ENCODE data around the gene PTPRK. TPM values are rescaled to one million over a fixed set of nuclear protein-coding genes. Genes with fewer than 3 reads are reported as not detected.

The PTPRK gene
- total and polyA plus RNA-seq, 2 of the 13 experiments (the other 11 are each of a cell fraction or from before 2014, with no cell fraction given), result 43.6 to 98.3 TPM

DNA sequence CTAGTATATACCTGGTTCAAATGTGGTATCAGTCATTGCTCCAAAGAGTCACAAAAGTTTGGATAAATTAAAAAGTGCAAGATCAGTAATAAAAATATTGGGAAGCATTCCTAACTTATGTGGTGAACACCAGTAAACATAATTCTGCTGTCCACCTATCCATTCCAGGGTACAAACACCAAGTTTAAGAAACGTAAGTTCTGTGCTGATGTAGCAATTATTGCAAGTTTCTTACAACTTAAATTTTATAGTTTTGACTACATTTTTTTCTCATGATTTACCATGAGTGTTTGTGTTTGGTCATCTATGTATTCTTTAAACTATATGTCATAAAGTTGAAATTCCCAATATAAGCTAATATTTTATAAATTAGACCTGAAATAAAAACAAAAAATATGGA, 364.6 kb downstream of the PTPRK start (continued):
- TF ChIP-seq FOXA1 (IDR thresholded peaks at IDR 0.05), result no peak
- no peak for TF ChIP-seq FOXA1 (CRISPR knock-in tag; IDR thresholded peaks at IDR 0.05)
- TF ChIP-seq TEAD2 (CRISPR knock-in tag; IDR thresholded peaks at IDR 0.05), result no peak
- TF ChIP-seq MAZ (IDR thresholded peaks at IDR 0.05; ENCODE audit: borderline replicate concordance, low read depth, low read length), result no peak
- TF ChIP-seq MAZ (CRISPR knock-in tag; IDR thresholded peaks at IDR 0.05; ENCODE audit: low read depth), result no peak
- no peak for TF ChIP-seq HCFC1 (IDR thresholded peaks at IDR 0.05; ENCODE audit: low read depth, low read length)
- peak; percentile 57 to 75 for TF ChIP-seq MAFK (conservative IDR thresholded peaks at IDR 0.05 in 1 of 2, IDR thresholded peaks at IDR 0.05 in 1 of 2; ENCODE audit: low read length in 2 of 2)
- no peak for TF ChIP-seq ZNF431 (CRISPR knock-in tag; IDR thresholded peaks at IDR 0.05; ENCODE audit: borderline replicate concordance, low read depth)
- no peak for TF ChIP-seq CENPX (CRISPR knock-in tag; IDR thresholded peaks at IDR 0.05)
- TF ChIP-seq ZNF256 (CRISPR knock-in tag; conservative IDR thresholded peaks at IDR 0.05), result no peak

DNA sequence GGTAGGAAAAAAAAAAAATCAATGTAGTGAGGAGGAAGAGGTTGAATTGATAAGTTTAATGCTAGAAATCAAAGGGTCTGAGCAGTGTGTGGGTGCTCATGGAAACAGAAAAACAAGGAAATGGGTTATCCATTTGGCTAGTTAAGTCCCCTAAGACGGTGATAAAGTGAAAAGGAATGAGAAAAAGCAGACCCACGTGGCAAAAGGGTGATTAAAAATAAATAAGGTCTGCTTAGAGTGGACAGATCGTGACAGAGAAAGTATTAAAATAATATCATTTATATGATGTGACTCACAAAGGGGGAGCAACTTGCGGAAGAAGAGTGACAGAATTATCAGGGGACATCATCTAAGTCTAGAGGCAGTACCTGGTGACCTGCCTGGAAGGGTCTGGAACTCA, 367.8 kb downstream of the PTPRK start:
- DNase-seq (ENCODE audit: low spot score) (no peak), ATAC-seq (no peak), FAIRE-seq (no peak)
- Histone ChIP-seq H3K4me2 (ENCODE audit: low read depth, low read length) (no peak overlapping the region), H3K27ac (ENCODE audit: extremely low read length, insufficient read depth, low read length) (no peak overlapping the region), H3K9ac (ENCODE audit: insufficient read depth, low read depth, low read length) (no peak overlapping the region), H3K4me1 (ENCODE audit: insufficient read depth, low read length) (no peaks in the 10 kb centered on the region), H3K27me3 (ENCODE audit: control insufficient read depth in 1 of 2, insufficient read depth in 2 of 2, low read length in 2 of 2) (no peaks in the 10 kb centered on the region), H3K79me2 (ENCODE audit: insufficient read depth, low read length) (no peaks in the 10 kb centered on the region), H2AFZ (ENCODE audit: low read length) (no peak overlapping the region), H4K20me1 (ENCODE audit: insufficient read depth, low read length) (no peaks in the 10 kb centered on the region), H3K36me3 (replicated peaks in 1 of 2; ENCODE audit: control insufficient read depth in 1 of 2, insufficient read depth in 2 of 2, low read length in 2 of 2) (peaks cover 0 to 4% of the 10 kb centered on the region in 2 experiments; a peak in 1 of 5 replicates), H3K9me3 (ENCODE audit: low read length) (no peaks in the 10 kb centered on the region), H3K4me3 (replicated peaks in 1 of 3; ENCODE audit: insufficient read depth in 1 of 3, low read depth in 2 of 3, low read length in 3 of 3) (no peak overlapping the region)
- TF ChIP-seq ZNF382 (CRISPR knock-in tag; IDR thresholded peaks at IDR 0.05; ENCODE audit: borderline replicate concordance) (no peak), SIN3A (IDR thresholded peaks at IDR 0.05; ENCODE audit: borderline replicate concordance, low read depth, low read length) (no peak), SNAI1 (CRISPR knock-in tag; IDR thresholded peaks at IDR 0.05; ENCODE audit: borderline replicate concordance) (no peak)
- in situ Hi-C loops (cut with HindIII; ENCODE audit: extremely low pct_ligation_motif_present, low pct_unique_long_range_greater_than_20kb) (no loop called here), intact Hi-C loops (cut with micrococcal nuclease; ENCODE audit: unreplicated experiment) (no loop called here)
- ChIA-PET CTCF (ENCODE audit: low intra/inter-chr PET ratio, low total read pairs) (no interaction called here), POLR2A (no interaction called here)
- no TSS peak for BruUV-seq (replicated peaks)
- 96% methylated on average over 4 of the region's 4 CpGs for WGBS (ENCODE audit: low lambda C conversion rate)

Data from HepG2 (cell line).